SH-SY5Y (cell line): ENCODE data around the gene CERS1.

Experiments used
- GATA2 ChIP-seq: IDR thresholded peaks from 2 replicates; pipeline ENCODE4 v1.6.1; 2011; ENCODE audit warnings: mild to moderate bottlenecking, low read depth, low read length
- GATA3 ChIP-seq: IDR thresholded peaks from 2 replicates; pipeline ENCODE4 v1.6.1; 2011; ENCODE audit warnings: low read depth, mild to moderate bottlenecking, low read length, moderate library complexity

Gene CERS1

GRCh38 chr19:18906605-18907519 is 10.9 kb upstream of the CERS1 start:
- no peak for TF ChIP-seq GATA3
- TF ChIP-seq GATA2 = no peak

- TF ChIP-seq GATA2 (no peak), GATA3 (no peak)
Measured at GRCh38 chr19:18905513-18906236, 9.7 kb upstream of the CERS1 start.

GRCh38 chr19:18905058-18905456 is 9.1 kb upstream of the CERS1 start:
- no peak for TF ChIP-seq GATA3
- TF ChIP-seq GATA2 = no peak

- TF ChIP-seq GATA3 (no peak), GATA2 (no peak)
Measured at GRCh38 chr19:18904334-18905057, 8.5 kb upstream of the CERS1 start.

- TF ChIP-seq GATA3 (no peak), GATA2 (no peak)
Measured at GRCh38 chr19:18903156-18904037, 7.4 kb upstream of the CERS1 start.

GRCh38 chr19:18901491-18901890 is 5.5 kb upstream of the CERS1 start:
- TF ChIP-seq GATA3 (no peak), GATA2 (no peak)

GRCh38 chr19:18900700-18901481 is 4.9 kb upstream of the CERS1 start:
- TF ChIP-seq GATA2 = no peak
- no peak for TF ChIP-seq GATA3

- TF ChIP-seq GATA2 (no peak), GATA3 (no peak)
Measured at GRCh38 chr19:18899624-18900560, 3.9 kb upstream of the CERS1 start.

GRCh38 chr19:18898607-18899408 is 2.9 kb upstream of the CERS1 start:
- TF ChIP-seq GATA3 (no peak), GATA2 (no peak; the same call in 1 of the 2 replicates)

- TF ChIP-seq GATA2 (peak; percentile 5; the same call in 1 of the 2 replicates), GATA3 (no peak)
Measured at GRCh38 chr19:18898081-18898606, 2.2 kb upstream of the CERS1 start.
